HG03565 (cell line): Measurements from ENCODE around the gene IL10.
"Not testable (repeated sequence)": the region's sequence is repeated elsewhere in the genome, so short reads cannot be mapped to it uniquely, and the experiment has no call there.

Source experiments
- ATAC-seq: cut with Tn5 transposase; IDR thresholded peaks from one replicate; pipeline ENCODE4 v1.9.1; 2021; ENCODE audit warnings: mild to moderate bottlenecking, moderate library complexity; ENCODE audit not compliant: unreplicated experiment

The IL10 gene

GRCh38 chr1:206768472-206769303 lies 3.6 kb downstream of the IL10 start:
- ATAC-seq = no peak

- peak; percentile 47 for ATAC-seq
Observed at GRCh38 chr1:206766251-206766856, 5.9 kb downstream of the IL10 start.

- ATAC-seq = not testable (repeated sequence)
Observed at GRCh38 chr1:206765771-206766170, 6.5 kb downstream of the IL10 start.

GRCh38 chr1:206762741-206763364 lies 9.4 kb downstream of the IL10 start:
- not testable (repeated sequence) for ATAC-seq

- ATAC-seq = no peak
Observed at GRCh38 chr1:206761159-206761768, 11.0 kb downstream of the IL10 start.

- no peak for ATAC-seq
Observed at GRCh38 chr1:206760590-206760989, 11.7 kb downstream of the IL10 start.

GRCh38 chr1:206757524-206758266 lies 14.6 kb downstream of the IL10 start:
- ATAC-seq = no peak

- no peak for ATAC-seq
Observed at GRCh38 chr1:206754011-206754410, 18.3 kb downstream of the IL10 start.

GRCh38 chr1:206753141-206753540 lies 19.2 kb downstream of the IL10 start:
- no peak for ATAC-seq

GRCh38 chr1:206752481-206752880 lies 19.8 kb downstream of the IL10 start:
- ATAC-seq = no peak

- no peak for ATAC-seq
Observed at GRCh38 chr1:206751891-206752290, 20.4 kb downstream of the IL10 start.

GRCh38 chr1:206748348-206749030 lies 23.8 kb downstream of the IL10 start:
- ATAC-seq = no peak

- ATAC-seq = no peak
Observed at GRCh38 chr1:206745301-206745700, 27.0 kb downstream of the IL10 start.

GRCh38 chr1:206744683-206745082 lies 27.6 kb downstream of the IL10 start:
- ATAC-seq = no peak

GRCh38 chr1:206742719-206743383 lies 29.4 kb downstream of the IL10 start:
- no peak for ATAC-seq

- no peak for ATAC-seq
Observed at GRCh38 chr1:206741142-206741701, 31.1 kb downstream of the IL10 start.

- peak; percentile 74 for ATAC-seq
Observed at GRCh38 chr1:206739411-206740076, 32.8 kb downstream of the IL10 start.

- ATAC-seq = no peak
Observed at GRCh38 chr1:206738370-206739366, 33.6 kb downstream of the IL10 start.
